H9 (cell line): ENCODE measurements around the gene GPHN. TPM values are rescaled to one million over a fixed set of nuclear protein-coding genes. Genes with fewer than 3 reads are reported as not detected.

ENCODE experiments used
- DNase-seq: peaks from one replicate; pipeline ENCODE4 v3.0.0-alpha.2; 2017
- H2AFZ ChIP-seq: one replicate; pipeline ENCODE4 v1.6.1; 2013; ENCODE audit warnings: mild to moderate bottlenecking, low read length, control low read depth, moderate library complexity
- H2AK5ac ChIP-seq: 2 replicates; pipeline ENCODE4 v1.6.1; 2013; ENCODE audit warnings: low read length, control low read depth, mixed read lengths; ENCODE audit not compliant: insufficient read length
- H2BK120ac ChIP-seq: one replicate; pipeline ENCODE4 v1.6.1; 2013; ENCODE audit warnings: low read depth, mild to moderate bottlenecking, low read length, control low read depth, inconsistent platforms; ENCODE audit not compliant: poor library complexity, severe bottlenecking
- H2BK12ac ChIP-seq: 2 replicates; pipeline ENCODE4 v1.6.1; 2013; ENCODE audit warnings: low read length, control low read depth, mixed read lengths, low read depth; ENCODE audit not compliant: insufficient read length
- H2BK15ac ChIP-seq: 2 replicates; pipeline ENCODE4 v1.6.1; 2013; ENCODE audit warnings: low read depth, low read length, control low read depth
- H2BK20ac ChIP-seq: one replicate; pipeline ENCODE4 v1.6.1; 2013; ENCODE audit warnings: low read depth, mild to moderate bottlenecking, low read length, control low read depth, inconsistent platforms; ENCODE audit not compliant: poor library complexity, severe bottlenecking
- H2BK5ac ChIP-seq: 2 replicates; pipeline ENCODE4 v1.6.1; 2013; ENCODE audit warnings: low read length, control low read depth, mixed read lengths; ENCODE audit not compliant: insufficient read length
- H3K14ac ChIP-seq: 2 replicates; pipeline ENCODE4 v1.6.1; 2013; ENCODE audit warnings: low read length, control low read depth; ENCODE audit not compliant: insufficient read depth
- H3K18ac ChIP-seq: 2 replicates; pipeline ENCODE4 v1.6.1; 2013; ENCODE audit warnings: low read depth, mild to moderate bottlenecking, mixed read lengths, low read length, control low read depth; ENCODE audit not compliant: insufficient read length
- H3K23ac ChIP-seq: 2 replicates; pipeline ENCODE4 v1.6.1; 2013; ENCODE audit warnings: low read length, control low read depth, mixed read lengths, low read depth; ENCODE audit not compliant: insufficient read length
- H3K23me2 ChIP-seq: 2 replicates; pipeline ENCODE4 v1.6.1; 2013; ENCODE audit warnings: low read depth, mild to moderate bottlenecking, mixed read lengths, low read length, control low read depth; ENCODE audit not compliant: insufficient read length, poor library complexity, severe bottlenecking
- H3K27ac ChIP-seq: 2 replicates; pipeline ENCODE4 v1.5.1; 2013; ENCODE audit warnings: low read length, control low read depth, mixed read lengths, low read depth; ENCODE audit not compliant: insufficient read length
- H3K27me3 ChIP-seq: 2 replicates; pipeline ENCODE4 v1.6.1; 2013; ENCODE audit warnings: low read length, control low read depth, inconsistent platforms; ENCODE audit not compliant: insufficient read depth
- H3K4ac ChIP-seq: 2 replicates; pipeline ENCODE4 v1.6.1; 2013; ENCODE audit warnings: low read depth, mild to moderate bottlenecking, control low read depth, inconsistent platforms, low read length, moderate library complexity
- H3K4me1 ChIP-seq: 2 replicates; pipeline ENCODE4 v1.6.1; 2013; ENCODE audit warnings: low read length, control low read depth, inconsistent platforms; ENCODE audit not compliant: insufficient read depth
- H3K4me2 ChIP-seq: 2 replicates; pipeline ENCODE4 v1.6.1; 2013; ENCODE audit warnings: low read length, control low read depth, mixed read lengths; ENCODE audit not compliant: insufficient read length, insufficient read depth
- H3K56ac ChIP-seq: 2 replicates; pipeline ENCODE4 v1.6.1; 2013; ENCODE audit warnings: low read depth, mild to moderate bottlenecking, mixed read lengths, low read length, control low read depth; ENCODE audit not compliant: insufficient read length
- H3K79me1 ChIP-seq: 2 replicates; pipeline ENCODE4 v1.6.1; 2013; ENCODE audit warnings: low read depth, mild to moderate bottlenecking, moderate library complexity, low read length, control low read depth, inconsistent platforms; ENCODE audit not compliant: insufficient read depth, poor library complexity, severe bottlenecking
- H3K79me2 ChIP-seq: 2 replicates; pipeline ENCODE4 v1.6.1; 2013; ENCODE audit warnings: low read length, control low read depth, inconsistent platforms; ENCODE audit not compliant: insufficient read depth
- H3K9ac ChIP-seq: 2 replicates; pipeline ENCODE4 v1.6.1; 2013; ENCODE audit warnings: low read length, control low read depth, mixed read lengths; ENCODE audit not compliant: insufficient read length; ENCODE audit errors: extremely low read depth
- H3K9me3 ChIP-seq: one replicate; pipeline ENCODE4 v1.6.1; 2013; ENCODE audit warnings: low read depth, low read length, inconsistent platforms; ENCODE audit not compliant: control insufficient read depth
- H3T11ph ChIP-seq: one replicate; pipeline ENCODE4 v1.6.1; 2013; ENCODE audit warnings: mild to moderate bottlenecking, low read length, control low read depth, inconsistent platforms
- H4K20me1 ChIP-seq: one replicate; pipeline ENCODE4 v1.6.1; 2013; ENCODE audit not compliant: control insufficient read depth, insufficient read length, insufficient read depth
- H4K5ac ChIP-seq: 2 replicates; pipeline ENCODE4 v1.6.1; 2013; ENCODE audit warnings: low read depth, mild to moderate bottlenecking, mixed read lengths, low read length, control low read depth; ENCODE audit not compliant: insufficient read length
- H4K8ac ChIP-seq: replicated peaks from 2 replicates; pipeline ENCODE4 v1.6.1; 2013; ENCODE audit warnings: low read length, control low read depth, mixed read lengths, low read depth; ENCODE audit not compliant: insufficient read length
- H4K91ac ChIP-seq: 2 replicates; pipeline ENCODE4 v1.6.1; 2013; ENCODE audit warnings: low read depth, mild to moderate bottlenecking, moderate library complexity, mixed read lengths, low read length, control low read depth; ENCODE audit not compliant: insufficient read length
- H3K27ac Mint-ChIP-seq, 3 experiments: 2 replicates in 2 of 3; 3 replicates in 1 of 3; pipeline ENCODE4 v1.8.0; 2020 to 2021; ENCODE audit warnings: mixed read lengths in 3 of 3, mild to moderate bottlenecking in 1 of 3, moderate library complexity in 1 of 3
- H3K27me3 Mint-ChIP-seq: 2 replicates; pipeline ENCODE4 v1.8.0; 2021; ENCODE audit warnings: low read depth, mild to moderate bottlenecking, moderate library complexity, mixed read lengths
- H3K36me3 Mint-ChIP-seq, 3 experiments: 2 replicates in 2 of 3; 3 replicates in 1 of 3; pipeline ENCODE4 v1.8.0; 2020 to 2021; ENCODE audit warnings: low read depth in 3 of 3, mixed read lengths in 3 of 3; ENCODE audit not compliant: insufficient read depth in 1 of 3
- H3K4me1 Mint-ChIP-seq, 2 experiments: 2 replicates each; pipeline ENCODE4 v1.8.0; 2020; ENCODE audit warnings: mixed read lengths in 2 of 2
- H3K4me3 Mint-ChIP-seq, 2 experiments: 2 replicates in 1 of 2; 3 replicates in 1 of 2; pipeline ENCODE4 v1.8.0; 2020 to 2021; ENCODE audit warnings: mild to moderate bottlenecking in 2 of 2, mixed read lengths in 2 of 2, moderate library complexity in 1 of 2
- H3K9me3 Mint-ChIP-seq, 2 experiments: 2 replicates in 1 of 2; 3 replicates in 1 of 2; pipeline ENCODE4 v1.8.0; 2020; ENCODE audit warnings: mild to moderate bottlenecking in 2 of 2, mixed read lengths in 2 of 2, moderate library complexity in 1 of 2
- CTCF ChIP-seq: fragments of 200-600 bp; sonication (generic); conservative IDR thresholded peaks from 3 replicates; pipeline ENCODE4 v1.8.0; 2021; ENCODE audit warnings: antibody characterized with exemption, mild to moderate bottlenecking
- WGBS: extraction: QIAGEN DNeasy Blood & Tissue Kit; methylation state at CpG from one replicate; pipeline ENCODE4 v1.1.7; 2013; ENCODE audit warnings: missing lambda C conversion rate, low lambda C conversion rate, mixed read lengths; ENCODE audit not compliant: insufficient read length; ENCODE audit errors: extremely low coverage; 5-methylcytosine and 5-hydroxymethylcytosine counted together
- total RNA-seq: library from RNA; stranded (reverse); gene quantifications from 2 replicates; pipeline ENCODE4 v1.2.1, GENCODE V29; 2021

GPHN gene
- total RNA-seq, 1 experiment from 2014 or later: 16.1 TPM

GRCh38 chr14:66575014-66575413 is 67.1 kb downstream of the GPHN start:
- no peaks in the 10 kb centered on the region for H3K27me3 Mint-ChIP-seq

More at GRCh38 chr14:66575014-66575413, 67.1 kb downstream of the GPHN start:
- Histone ChIP-seq H2BK120ac (no peak overlapping the region), H3K18ac (no peak overlapping the region), H2BK12ac (no peak overlapping the region), H3K27ac (no peak overlapping the region), H3K9ac (no peak overlapping the region), H3K23ac (no peak overlapping the region), H2AFZ (no peak overlapping the region), H4K5ac (no peak overlapping the region), H2BK15ac (no peak overlapping the region), H3K23me2 (no peaks in the 10 kb centered on the region), H3K27me3 (no peaks in the 10 kb centered on the region), H3K9me3 (no peaks in the 10 kb centered on the region), H3T11ph (no peak overlapping the region), H4K20me1 (no peaks in the 10 kb centered on the region), H3K4ac (no peak overlapping the region), H2BK20ac (no peak overlapping the region), H3K79me1 (peaks cover 5% of the 10 kb centered on the region), H3K79me2 (no peaks in the 10 kb centered on the region; the same call in 1 of the 2 replicates), H3K56ac (no peak overlapping the region), H3K4me1 (no peaks in the 10 kb centered on the region), H3K4me2 (no peak overlapping the region), H3K14ac (no peak overlapping the region), H4K91ac (no peak overlapping the region), H2BK5ac (no peak overlapping the region), H4K8ac (no peak overlapping the region), H2AK5ac (no peak overlapping the region)
- DNase-seq: no peak
- H3K4me3 Mint-ChIP-seq: no peak overlapping the region
- no peak overlapping the region; a peak in 1 of 7 replicates for H3K27ac Mint-ChIP-seq
- WGBS: no CpG with 5 or more reads among the region's 2 CpGs
- H3K4me1 Mint-ChIP-seq: no peaks in the 10 kb centered on the region
- peaks cover 24 to 50% of the 10 kb centered on the region in 2 experiments for H3K9me3 Mint-ChIP-seq
- no peak for TF ChIP-seq CTCF
- peaks cover 15 to 54% (median 21%) of the 10 kb centered on the region in 3 experiments for H3K36me3 Mint-ChIP-seq
